HT-29 (cell line): ENCODE results near the gene MLC1. TPM values are rescaled to one million over a fixed set of nuclear protein-coding genes. Genes with fewer than 3 reads are reported as not detected.

Experiments used
- DNase-seq: peaks from one replicate; pipeline ENCODE4 v3.0.0-alpha.2; 2015; ENCODE audit warnings: low spot score
- total RNA-seq: library from RNA; depleted of rRNA; stranded (reverse); fragments of >200 nt; shearing (Covaris generic); gene quantifications from 2 replicates; pipeline ENCODE4 v1.2.3, GENCODE V29; 2014; rRNA removed

Gene MLC1
- not detected in 2 replicates for total RNA-seq

GRCh38 chr22:50085211-50085972, at the start of gene MLC1:
Gene MLC1 (minus strand): TSS chr22:50085426. CDS start chr22:50084902, 524 bp downstream.
- DNase-seq = no peak

GRCh38 chr22:50134481-50134880, 49.3 kb upstream of the MLC1 start:
- DNase-seq = no peak

- DNase-seq = no peak
These were observed 46.7 kb upstream of the MLC1 start for GRCh38 chr22:50131894-50132293.

GRCh38 chr22:50129121-50129736, 44.0 kb upstream of the MLC1 start:
- DNase-seq = no peak

GRCh38 chr22:50125029-50125428, 39.8 kb upstream of the MLC1 start:
- no peak for DNase-seq

- no peak for DNase-seq
These were observed 37.9 kb upstream of the MLC1 start for GRCh38 chr22:50123119-50123518.

- DNase-seq = no peak
These were observed 36.0 kb upstream of the MLC1 start for GRCh38 chr22:50121202-50121740.

- DNase-seq = no peak
These were observed 34.6 kb upstream of the MLC1 start for GRCh38 chr22:50119768-50120251.

- DNase-seq = no peak
These were observed 34.0 kb upstream of the MLC1 start for GRCh38 chr22:50119169-50119767.

GRCh38 chr22:50118557-50119168, 33.4 kb upstream of the MLC1 start:
- DNase-seq = no peak

- DNase-seq = no peak
These were observed 32.9 kb upstream of the MLC1 start for GRCh38 chr22:50118129-50118528.

- DNase-seq = no peak
These were observed 32.0 kb upstream of the MLC1 start for GRCh38 chr22:50117168-50117762.

GRCh38 chr22:50115693-50116092, 30.5 kb upstream of the MLC1 start:
- DNase-seq = no peak

- DNase-seq = no peak
These were observed 29.2 kb upstream of the MLC1 start for GRCh38 chr22:50114221-50115021.

GRCh38 chr22:50112151-50113118, 27.2 kb upstream of the MLC1 start:
- no peak for DNase-seq

- DNase-seq = no peak
These were observed 25.8 kb upstream of the MLC1 start for GRCh38 chr22:50111056-50111455.

GRCh38 chr22:50107529-50107928, 22.3 kb upstream of the MLC1 start:
- DNase-seq = no peak

GRCh38 chr22:50105208-50106100, 20.2 kb upstream of the MLC1 start:
- no peak for DNase-seq
